HG03060 (cell line): ENCODE measurements around the gene ZNF750.

ENCODE experiments used
- ATAC-seq: cut with Tn5 transposase; IDR thresholded peaks from one replicate; pipeline ENCODE4 v1.9.1; 2021; ENCODE audit warnings: low read depth, moderate number of reproducible peaks; ENCODE audit not compliant: unreplicated experiment

The ZNF750 gene

DNA sequence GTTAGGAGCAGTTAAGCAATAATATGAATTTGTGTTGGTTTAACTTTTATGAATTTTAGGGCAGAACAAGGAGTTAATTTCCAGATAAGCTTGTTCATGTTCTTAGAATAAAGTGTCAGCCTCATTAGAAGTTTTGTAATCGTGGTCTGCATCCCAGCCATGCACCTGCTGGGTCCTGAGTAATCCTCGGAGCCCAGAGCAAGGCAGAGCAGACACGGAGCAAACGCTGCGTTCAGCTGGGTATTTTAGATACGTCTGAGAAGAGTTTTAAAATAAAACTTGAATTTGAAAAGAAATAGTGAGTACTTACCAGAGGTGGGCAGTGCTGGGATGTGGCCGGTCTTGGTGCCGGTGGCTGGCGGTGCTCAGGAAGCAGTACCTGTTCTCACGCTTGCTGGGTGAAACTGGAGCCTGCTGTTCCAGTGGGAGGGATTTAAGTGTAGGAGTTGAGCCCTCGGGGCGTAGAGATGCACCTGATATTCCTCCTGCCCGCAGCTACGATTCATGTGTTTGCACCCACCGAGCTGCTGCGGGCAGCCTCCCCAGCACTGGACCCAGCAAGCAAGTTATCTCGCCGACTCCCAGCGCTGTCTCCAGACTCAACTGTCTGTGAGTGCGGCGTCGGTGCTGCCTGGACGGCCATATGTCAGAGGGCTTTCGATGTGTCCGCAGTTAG lies at the start of gene ZNF750:
Gene ZNF750 (minus strand): TSS at position 406 of the 676 bp plus-strand sequence. CDS start 7,568 bp downstream, outside the sequence.
- no peak for ATAC-seq

GRCh38 chr17:82888583-82889495 lies 49.0 kb upstream of the ZNF750 start:
- ATAC-seq = no peak

- no peak for ATAC-seq
Measured at GRCh38 chr17:82887255-82888164, 47.7 kb upstream of the ZNF750 start.

GRCh38 chr17:82884970-82885353 lies 45.1 kb upstream of the ZNF750 start:
- ATAC-seq = no peak

GRCh38 chr17:82884341-82884969 lies 44.6 kb upstream of the ZNF750 start:
- ATAC-seq = no peak

GRCh38 chr17:82883419-82884031 lies 43.7 kb upstream of the ZNF750 start:
- no peak for ATAC-seq

- ATAC-seq = no peak
Measured at GRCh38 chr17:82882715-82883418, 43.0 kb upstream of the ZNF750 start.

- no peak for ATAC-seq
Measured at GRCh38 chr17:82881900-82882714, 42.3 kb upstream of the ZNF750 start.

GRCh38 chr17:82881324-82881823 lies 41.6 kb upstream of the ZNF750 start:
- ATAC-seq = no peak

GRCh38 chr17:82880620-82881323 lies 41.0 kb upstream of the ZNF750 start:
- ATAC-seq = no peak

GRCh38 chr17:82879241-82879640 lies 39.4 kb upstream of the ZNF750 start:
- no peak for ATAC-seq

GRCh38 chr17:82878527-82878926 lies 38.7 kb upstream of the ZNF750 start:
- ATAC-seq = no peak

DNA sequence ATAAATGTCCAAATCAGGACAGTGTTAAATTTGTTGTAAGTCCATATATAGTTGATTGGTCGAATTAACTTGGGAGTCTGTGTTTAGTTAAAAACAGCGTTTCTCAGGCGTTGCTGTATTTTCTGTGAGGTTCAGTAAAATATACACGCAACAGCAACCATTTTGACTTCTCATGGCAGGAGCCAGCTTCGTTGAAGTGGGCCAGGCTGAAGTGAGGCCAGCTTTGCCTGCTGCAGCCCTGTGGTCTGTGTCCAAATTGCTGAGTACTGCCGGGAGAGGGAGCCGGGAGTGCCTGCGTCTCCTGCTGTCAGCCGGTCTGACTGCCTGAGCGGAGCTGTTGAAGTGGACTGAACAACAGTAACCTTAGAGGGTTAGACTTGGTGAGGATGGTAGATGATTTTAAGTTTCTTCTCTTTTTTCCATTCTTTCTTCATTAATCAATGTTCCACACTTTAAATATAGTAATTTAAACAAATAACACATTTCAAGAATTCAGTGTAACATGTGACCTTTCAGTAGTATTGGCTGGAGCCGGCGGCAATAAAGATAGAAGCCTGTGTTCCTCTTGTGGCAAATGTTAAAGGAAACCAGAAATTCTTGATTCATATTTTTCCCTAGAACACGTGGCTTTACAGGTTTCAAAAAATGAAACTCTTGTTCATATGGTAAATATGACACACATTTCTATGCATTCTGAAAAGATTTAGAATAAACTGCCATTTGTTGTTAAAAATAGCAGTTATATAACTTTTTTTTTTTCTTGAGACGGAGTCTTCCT lies 37.0 kb upstream of the ZNF750 start:
- no peak for ATAC-seq

DNA sequence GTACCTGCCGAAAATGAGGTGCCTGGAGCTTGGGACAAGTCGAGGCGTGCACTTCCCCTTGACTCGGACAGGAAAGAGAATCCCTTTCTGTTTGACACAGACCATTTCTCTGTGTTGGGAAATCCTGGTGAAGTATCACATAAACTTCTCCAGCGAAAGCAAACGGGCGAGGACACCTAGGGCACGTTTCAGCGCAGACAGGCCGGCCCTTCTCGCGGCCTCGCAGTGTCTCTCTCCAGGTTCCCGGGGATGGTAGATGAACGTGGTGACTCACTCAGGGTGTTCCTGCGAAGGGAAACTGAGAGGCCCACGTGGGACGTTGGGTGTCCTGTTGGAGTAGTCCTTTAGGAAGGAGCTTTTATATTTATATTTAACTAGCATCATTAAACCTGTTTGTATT lies 36.3 kb upstream of the ZNF750 start:
- ATAC-seq = no peak

DNA sequence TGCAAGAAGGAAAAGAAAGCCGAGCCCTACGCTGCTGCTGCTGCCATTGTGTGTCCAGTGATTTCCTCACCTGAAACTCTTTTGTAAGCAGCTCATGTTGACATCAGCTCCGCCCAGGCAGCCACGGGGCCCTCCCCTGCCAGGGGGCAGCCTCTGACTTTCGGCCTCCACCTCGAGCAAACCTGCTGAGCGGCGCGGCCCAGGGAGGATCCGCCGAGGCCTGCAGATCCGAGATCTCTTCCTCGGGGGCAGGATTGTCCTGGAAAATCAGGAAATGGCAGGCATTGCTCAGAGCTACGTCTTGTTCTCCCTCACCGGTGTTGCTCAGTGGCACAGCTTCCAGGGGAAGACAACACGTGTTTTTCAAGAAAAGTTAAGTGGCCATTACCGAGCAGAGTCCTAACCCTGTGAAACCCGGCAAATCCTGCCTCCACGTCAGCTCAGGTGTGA lies 35.6 kb upstream of the ZNF750 start:
- ATAC-seq = no peak

DNA sequence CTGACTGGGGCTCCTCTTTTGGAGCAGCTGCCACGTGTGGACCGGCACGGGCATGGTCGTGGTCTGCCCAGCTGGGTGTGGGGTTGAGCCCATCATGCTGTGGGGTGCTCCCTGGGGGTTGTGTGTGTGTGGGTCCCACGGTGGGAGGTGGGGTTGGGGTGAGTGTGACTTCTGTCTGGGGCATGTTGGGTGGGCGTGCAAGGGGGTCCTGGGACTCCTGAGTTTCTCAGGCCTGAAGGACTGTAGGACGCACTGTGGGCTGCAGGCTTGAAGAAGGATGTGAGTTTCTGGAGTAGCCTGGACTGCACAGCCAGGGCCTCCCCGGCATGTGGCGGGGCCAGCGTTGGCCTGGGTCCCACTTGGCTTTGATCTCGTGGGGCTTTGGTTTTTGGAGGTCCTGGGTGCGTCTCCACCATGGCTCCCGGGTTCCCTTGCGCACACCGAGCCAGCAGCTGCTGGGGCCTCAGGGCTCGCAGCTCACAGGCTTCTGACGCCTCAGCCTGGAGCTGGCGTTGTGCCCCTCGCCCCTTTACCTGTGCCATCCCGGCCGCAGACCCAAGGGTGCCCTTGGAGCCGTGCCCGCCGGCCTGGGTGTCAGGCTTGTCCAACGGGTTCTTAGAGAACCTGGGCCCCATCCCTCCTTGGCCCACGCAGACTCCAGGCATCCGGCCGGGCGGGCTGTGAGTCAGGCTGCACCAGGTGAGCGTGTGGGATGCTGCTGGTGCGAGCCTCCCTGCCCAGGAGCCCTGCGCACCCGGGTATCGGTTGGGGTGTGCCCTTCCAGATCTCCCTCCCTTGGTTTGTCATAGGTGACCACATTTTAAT lies 34.4 kb upstream of the ZNF750 start:
- no peak for ATAC-seq
